ENCODE data around the gene ZNF283.

Gene ZNF283

GRCh38 chr19:43784981-43785808 is 41.9 kb upstream of the ZNF283 start:
- Histone ChIP-seq H3K4me1 (peaks cover 0 to 29% (median 7%) of the 10 kb centered on the region in 4 donors), H3K4me3 (no peak overlapping the region)

GRCh38 chr19:43786665-43787064 is 40.5 kb upstream of the ZNF283 start:
- intact Hi-C loops (cut with DNase I; ENCODE audit: low total_unique reads): no loop called here
- no peak overlapping the region for H3K4me3 ChIP-seq
- peaks cover 0 to 14% of the 10 kb centered on the region in 2 donors for H3K27me3 ChIP-seq
- H3K9me3 ChIP-seq: no peaks in the 10 kb centered on the region
- TF ChIP-seq, protein P1, sequence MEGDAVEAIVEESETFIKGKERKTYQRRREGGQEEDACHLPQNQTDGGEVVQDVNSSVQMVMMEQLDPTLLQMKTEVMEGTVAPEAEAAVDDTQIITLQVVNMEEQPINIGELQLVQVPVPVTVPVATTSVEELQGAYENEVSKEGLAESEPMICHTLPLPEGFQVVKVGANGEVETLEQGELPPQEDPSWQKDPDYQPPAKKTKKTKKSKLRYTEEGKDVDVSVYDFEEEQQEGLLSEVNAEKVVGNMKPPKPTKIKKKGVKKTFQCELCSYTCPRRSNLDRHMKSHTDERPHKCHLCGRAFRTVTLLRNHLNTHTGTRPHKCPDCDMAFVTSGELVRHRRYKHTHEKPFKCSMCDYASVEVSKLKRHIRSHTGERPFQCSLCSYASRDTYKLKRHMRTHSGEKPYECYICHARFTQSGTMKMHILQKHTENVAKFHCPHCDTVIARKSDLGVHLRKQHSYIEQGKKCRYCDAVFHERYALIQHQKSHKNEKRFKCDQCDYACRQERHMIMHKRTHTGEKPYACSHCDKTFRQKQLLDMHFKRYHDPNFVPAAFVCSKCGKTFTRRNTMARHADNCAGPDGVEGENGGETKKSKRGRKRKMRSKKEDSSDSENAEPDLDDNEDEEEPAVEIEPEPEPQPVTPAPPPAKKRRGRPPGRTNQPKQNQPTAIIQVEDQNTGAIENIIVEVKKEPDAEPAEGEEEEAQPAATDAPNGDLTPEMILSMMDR (IDR thresholded peaks at IDR 0.05): no peak
- no peak overlapping the region for H3K27ac ChIP-seq
- no peak for DNase-seq
- peaks cover 0 to 21% (median 7%) of the 10 kb centered on the region in 4 donors for H3K4me1 ChIP-seq
- H3K36me3 ChIP-seq: no peaks in the 10 kb centered on the region

More at GRCh38 chr19:43784981-43785808, 41.9 kb upstream of the ZNF283 start:
- peak in 1 of 2 donors; percentile 67 for DNase-seq
- TF ChIP-seq, protein P1 (IDR thresholded peaks at IDR 0.05): peak; percentile 92 to 99
- intact Hi-C loops (cut with DNase I; ENCODE audit: low total_unique reads): loop anchor here (2.0 kb wide), 1 partner anchor 40 kb away; no protein-coding TSS in a partner anchor
- Histone ChIP-seq H3K27ac (no peak overlapping the region), H3K27me3 (peaks cover 0 to 24% of the 10 kb centered on the region in 2 donors), H3K36me3 (no peaks in the 10 kb centered on the region), H3K9me3 (no peaks in the 10 kb centered on the region)

GRCh38 chr19:43789029-43789428 is 38.1 kb upstream of the ZNF283 start:
- Histone ChIP-seq H3K36me3 (no peaks in the 10 kb centered on the region), H3K9me3 (no peaks in the 10 kb centered on the region), H3K27ac (no peak overlapping the region), H3K4me1 (peaks cover 0 to 15% (median 7%) of the 10 kb centered on the region in 4 donors), H3K4me3 (no peak overlapping the region), H3K27me3 (peaks cover 0 to 3% of the 10 kb centered on the region in 2 donors)
- intact Hi-C loops (cut with DNase I; ENCODE audit: low total_unique reads): no loop called here
- TF ChIP-seq, protein P1 (IDR thresholded peaks at IDR 0.05): no peak
- DNase-seq: no peak

- DNase-seq: no peak
- Histone ChIP-seq H3K36me3 (no peaks in the 10 kb centered on the region), H3K9me3 (no peaks in the 10 kb centered on the region), H3K27ac (no peak overlapping the region), H3K27me3 (peaks cover 0 to 8% of the 10 kb centered on the region in 2 donors), H3K4me3 (no peak overlapping the region), H3K4me1 (no peaks in the 10 kb centered on the region)
- TF ChIP-seq, protein P1 (IDR thresholded peaks at IDR 0.05): no peak
- intact Hi-C loops (cut with DNase I; ENCODE audit: low total_unique reads): no loop called here
These were observed 36.5 kb upstream of the ZNF283 start for GRCh38 chr19:43790587-43790986.

- H3K27ac ChIP-seq: no peak overlapping the region
- TF ChIP-seq, protein P1 (IDR thresholded peaks at IDR 0.05): no peak
- peak in 1 of 2 donors; percentile 32 for DNase-seq
- no peaks in the 10 kb centered on the region for H3K36me3 ChIP-seq
- no peak overlapping the region for H3K4me3 ChIP-seq
- intact Hi-C loops (cut with DNase I; ENCODE audit: low total_unique reads): no loop called here
- no peaks in the 10 kb centered on the region for H3K9me3 ChIP-seq
- H3K27me3 ChIP-seq: peaks cover 0 to 51% of the 10 kb centered on the region in 2 donors
- peaks cover 0 to 13% (median 6%) of the 10 kb centered on the region in 4 donors for H3K4me1 ChIP-seq
These were observed 30.0 kb upstream of the ZNF283 start for GRCh38 chr19:43797118-43797517.

All from tibial artery (tissue), 4 donors.